Inflammatory macrophage treated with lipopolysaccharide for 4 hours (primary cell): ENCODE results near the gene TRDMT1.

Experiments used
- DNase-seq: peaks from one replicate; pipeline ENCODE4 v3.0.0-alpha.2; 2020

Gene TRDMT1

GRCh38 chr10:17209302-17209701, 7.8 kb upstream of the TRDMT1 start:
- DNase-seq = no peak

DNA sequence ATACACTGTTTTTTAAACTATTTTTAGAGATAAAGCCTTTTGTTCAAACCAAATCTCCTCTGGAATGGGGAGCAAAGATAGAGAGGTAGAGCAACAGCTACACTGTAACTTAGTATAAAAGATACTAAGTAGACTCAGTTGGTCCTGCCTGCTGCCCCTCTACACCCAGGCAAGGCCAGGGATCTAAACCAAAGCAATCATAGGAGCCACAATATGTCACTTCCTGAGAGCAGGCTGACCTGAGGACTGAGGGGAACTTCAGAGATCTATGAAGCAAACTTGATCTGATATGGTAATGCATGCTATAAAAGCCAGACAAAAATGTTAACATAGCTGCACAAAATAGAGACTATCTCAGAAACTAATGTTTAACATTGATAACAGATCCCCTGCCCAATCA, 7.0 kb upstream of the TRDMT1 start:
- DNase-seq = no peak

DNA sequence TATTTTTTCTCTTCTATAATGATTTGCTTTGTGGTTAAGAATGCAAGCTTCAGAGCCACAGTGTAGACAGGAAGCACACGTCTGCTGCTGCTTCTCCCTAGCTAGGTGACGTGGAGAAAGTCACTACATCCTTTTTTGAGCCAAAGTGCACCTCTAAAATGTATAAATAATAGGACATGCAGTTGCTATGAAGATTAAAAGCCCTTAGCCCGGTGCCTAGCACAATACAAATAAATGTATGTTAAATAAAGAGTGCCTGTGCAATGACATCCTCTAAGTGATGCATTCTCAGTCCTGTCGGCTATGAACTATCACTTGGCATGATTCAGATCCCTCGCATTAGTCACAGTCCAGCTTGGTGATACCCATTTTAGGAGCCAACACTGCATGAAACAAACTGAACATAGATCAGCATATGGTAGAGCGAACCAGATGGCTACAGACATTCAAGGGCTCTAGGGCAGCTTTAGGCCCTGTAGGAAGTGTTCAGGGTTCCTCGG, 4.8 kb upstream of the TRDMT1 start:
- DNase-seq = peak; percentile 82

- DNase-seq = no peak
Observed at GRCh38 chr10:17203416-17203815, 1.9 kb upstream of the TRDMT1 start.

DNA sequence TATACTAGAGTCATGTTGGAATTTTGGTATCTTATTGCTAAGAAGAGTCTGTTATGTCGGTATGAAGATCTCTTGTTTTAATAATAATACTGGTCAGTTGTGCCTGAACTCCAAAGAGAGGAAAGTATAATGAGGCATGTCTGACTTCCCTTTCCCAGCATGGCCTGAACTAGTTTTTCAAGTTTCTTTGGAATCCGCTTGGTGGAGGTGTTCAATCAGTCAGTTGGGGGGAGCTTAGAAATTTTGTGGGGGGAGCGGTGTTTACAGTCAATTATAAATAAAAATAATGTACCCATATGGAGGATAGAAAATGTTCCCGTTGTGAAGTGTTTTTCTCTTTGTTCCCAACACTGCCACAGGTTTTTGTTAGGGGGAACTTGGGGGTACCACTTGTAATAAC, 1.5 kb upstream of the TRDMT1 start:
- no peak for DNase-seq

DNA sequence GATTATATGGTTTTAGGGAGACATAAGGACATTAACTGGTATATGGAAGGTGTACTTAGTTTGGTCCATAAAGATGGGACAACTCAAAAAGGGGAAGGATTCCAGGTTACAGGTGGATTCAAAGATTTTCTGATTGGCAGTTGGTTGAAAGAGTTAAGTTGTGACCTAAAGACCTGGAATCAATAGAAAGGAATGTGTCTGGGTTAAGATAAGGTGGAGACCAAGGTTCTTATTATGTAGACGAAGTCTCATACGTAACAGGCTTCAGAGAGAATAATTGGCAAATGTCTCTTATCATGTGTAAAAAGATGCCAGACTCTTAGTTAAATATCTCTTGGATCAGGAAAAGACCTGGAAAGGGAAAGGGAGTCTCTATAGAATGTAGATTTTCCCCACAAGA, 1.0 kb upstream of the TRDMT1 start:
- no peak for DNase-seq

DNA sequence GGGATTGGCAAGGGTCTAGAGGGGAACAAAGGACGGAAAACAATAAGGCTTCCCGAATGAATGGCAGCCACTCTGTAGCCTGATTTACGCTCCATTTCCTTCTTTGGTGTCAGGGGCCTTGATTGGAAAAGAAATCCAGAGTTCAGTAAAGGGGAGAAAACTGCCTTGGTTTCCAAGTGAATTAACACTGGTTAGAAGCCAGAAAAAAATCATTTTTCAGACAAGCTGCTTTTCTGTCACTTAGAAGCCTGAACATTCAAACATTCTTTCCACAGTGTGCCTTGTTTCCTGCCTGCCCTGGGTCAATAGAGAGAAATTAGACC, 283 bp upstream of the TRDMT1 start:
- DNase-seq = no peak

- DNase-seq = peak; percentile 66
Observed at GRCh38 chr10:17200001-17200911, 1.2 kb downstream of the TRDMT1 start.

DNA sequence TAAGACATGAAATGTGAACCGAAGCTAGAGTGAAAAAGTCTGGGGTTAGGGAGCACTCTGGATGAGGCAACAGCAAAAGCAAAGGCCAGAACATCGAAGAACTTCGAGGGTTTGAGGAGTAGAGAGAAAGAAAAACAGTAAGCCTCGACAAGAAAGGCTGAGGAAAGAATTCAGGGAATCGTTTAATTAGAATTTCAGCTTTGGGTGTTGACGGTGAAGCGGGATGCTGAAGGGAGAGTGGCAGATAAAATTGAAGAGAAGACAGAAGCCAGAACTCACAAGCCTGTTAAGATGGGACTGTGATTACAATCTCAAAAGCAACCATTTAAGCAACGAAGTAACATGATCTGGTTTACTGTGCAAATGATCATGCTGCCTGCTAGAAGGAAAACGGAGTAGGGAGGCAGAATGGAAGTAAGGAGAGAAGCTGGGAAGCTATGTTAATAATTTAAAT, 2.1 kb downstream of the TRDMT1 start:
- DNase-seq = no peak

GRCh38 chr10:17196573-17196972, 4.9 kb downstream of the TRDMT1 start:
- DNase-seq = no peak

DNA sequence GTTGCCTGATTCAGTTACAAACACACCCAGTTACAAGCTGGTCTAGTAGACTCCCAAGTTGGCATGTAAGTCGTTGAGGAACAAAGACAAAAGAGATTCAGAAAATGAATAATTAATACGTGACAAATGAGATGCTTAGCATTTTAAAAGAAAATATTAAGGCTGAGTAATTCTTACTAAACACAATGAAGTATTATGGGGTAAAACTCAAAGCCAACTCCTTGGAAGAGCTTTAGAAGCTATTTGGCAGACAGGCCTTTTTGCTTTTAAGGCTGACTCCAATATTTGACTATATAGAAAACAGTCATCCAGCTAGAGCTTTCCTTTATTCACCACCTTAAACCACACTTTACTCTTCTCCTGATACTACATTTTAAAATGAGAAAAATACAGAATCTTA, 5.4 kb downstream of the TRDMT1 start:
- no peak for DNase-seq

- DNase-seq = no peak
Observed at GRCh38 chr10:17195083-17195482, 6.4 kb downstream of the TRDMT1 start.

- no peak for DNase-seq
Observed at GRCh38 chr10:17190602-17191001, 10.9 kb downstream of the TRDMT1 start.

- DNase-seq = no peak
Observed at GRCh38 chr10:17188644-17189172, 12.8 kb downstream of the TRDMT1 start.

DNA sequence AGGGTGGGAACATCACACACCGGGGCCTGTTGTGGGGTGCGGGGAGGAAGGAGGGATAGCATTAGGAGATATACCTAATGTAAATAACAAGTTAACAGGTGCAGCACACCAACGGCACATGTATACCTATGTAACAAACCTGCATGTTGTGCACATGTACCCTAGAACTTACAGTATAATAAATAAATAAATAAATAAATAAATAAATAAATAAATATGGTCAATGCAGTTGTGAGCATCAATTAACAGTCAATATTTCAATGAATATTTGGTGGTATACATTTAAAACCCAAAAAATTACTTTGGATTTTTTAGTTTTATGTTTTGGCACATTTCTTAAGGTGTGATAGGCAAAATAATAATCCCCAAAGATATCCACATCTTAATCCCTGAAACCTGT, 15.6 kb downstream of the TRDMT1 start:
- DNase-seq = no peak

GRCh38 chr10:17183110-17183509, 18.4 kb downstream of the TRDMT1 start:
- no peak for DNase-seq

DNA sequence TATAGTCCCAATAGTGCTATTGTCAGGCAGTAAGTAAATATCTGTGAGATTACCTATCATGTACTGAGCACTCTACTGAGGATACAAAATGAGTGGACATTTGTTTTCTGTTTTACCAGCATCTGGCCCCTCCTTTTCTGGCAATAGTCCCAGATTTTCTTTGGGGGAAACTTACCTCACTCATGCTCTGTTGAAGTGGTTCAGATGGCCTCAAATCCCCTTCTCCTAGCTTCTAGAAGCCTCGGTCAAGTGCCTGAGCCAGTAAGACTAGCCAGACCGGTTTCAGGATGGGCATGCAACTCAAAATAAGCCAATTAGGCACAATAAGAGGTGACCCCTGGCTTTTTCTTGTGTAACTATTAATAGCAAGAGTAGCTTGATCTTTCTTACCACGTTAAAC, 19.7 kb downstream of the TRDMT1 start:
- DNase-seq = no peak

- no peak for DNase-seq
Observed at GRCh38 chr10:17181110-17181509, 20.4 kb downstream of the TRDMT1 start.

- DNase-seq = peak; percentile 28
Observed at GRCh38 chr10:17179002-17179401, 22.5 kb downstream of the TRDMT1 start.

GRCh38 chr10:17178006-17178405, 23.5 kb downstream of the TRDMT1 start:
- no peak for DNase-seq

DNA sequence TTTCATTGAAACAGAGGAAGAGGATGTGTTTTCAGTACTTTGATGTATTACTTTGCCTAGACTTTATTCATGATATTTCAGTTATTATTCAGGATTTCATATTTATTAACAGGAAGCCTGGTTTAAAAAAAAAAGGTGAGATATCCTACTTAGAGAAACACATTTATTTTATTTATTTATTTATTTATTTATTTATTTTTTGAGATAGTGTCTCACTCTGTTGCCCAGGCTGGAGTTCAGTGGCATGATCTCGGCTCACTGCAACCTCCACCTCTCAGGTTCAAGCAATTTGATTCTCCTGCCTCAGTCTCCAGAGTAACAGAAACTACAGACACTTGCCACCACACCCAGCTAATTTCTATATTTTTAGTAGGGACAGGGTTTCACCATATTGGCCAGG, 24.5 kb downstream of the TRDMT1 start:
- DNase-seq = no peak

DNA sequence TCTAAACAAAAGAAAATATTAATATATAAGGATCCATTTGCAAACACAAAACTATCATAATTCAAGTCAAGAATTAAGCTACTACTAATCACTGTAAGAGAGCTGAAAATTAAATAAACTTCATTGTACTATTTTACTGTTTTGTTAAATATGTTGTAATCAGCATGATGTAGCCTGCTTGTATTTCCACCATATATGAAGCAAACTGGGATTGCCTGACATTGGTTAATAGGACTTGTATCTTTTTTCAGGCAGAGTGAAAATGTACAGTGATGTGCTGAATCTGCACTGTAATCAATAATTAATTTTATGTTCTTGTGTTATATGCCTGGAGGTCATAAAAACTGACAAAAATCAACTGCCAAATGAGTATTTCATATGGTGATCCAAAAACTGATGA, 25.4 kb downstream of the TRDMT1 start:
- DNase-seq = peak; percentile 67

- peak; percentile 31 for DNase-seq
Observed at GRCh38 chr10:17175551-17175950, 25.9 kb downstream of the TRDMT1 start.

DNA sequence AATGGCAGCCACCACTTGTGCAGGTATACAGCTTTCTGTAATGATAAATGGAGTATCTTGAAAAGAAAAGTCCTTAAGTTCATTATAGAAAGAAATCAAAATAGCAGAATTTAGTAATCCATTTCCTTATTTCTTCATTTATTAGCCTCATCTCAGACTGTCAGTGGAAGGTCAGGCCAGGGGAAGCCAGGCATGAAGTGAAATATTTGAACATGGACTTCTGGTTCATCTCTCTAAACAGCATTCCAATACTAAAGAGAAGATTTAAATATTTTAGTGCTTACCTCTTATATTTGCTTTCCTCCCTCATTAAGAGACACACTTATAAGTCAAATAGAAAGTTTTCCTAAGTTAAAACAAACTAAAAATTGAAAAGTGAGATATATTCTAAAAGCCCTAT, 26.8 kb downstream of the TRDMT1 start:
- DNase-seq = peak; percentile 30
